GM18873 (cell line): ENCODE results near the gene KATNAL1.

ENCODE experiments used
- ATAC-seq: cut with Tn5 transposase; IDR thresholded peaks from one replicate; pipeline ENCODE4 v1.9.1; 2021; ENCODE audit warnings: mild to moderate bottlenecking, moderate library complexity, moderate number of reproducible peaks; ENCODE audit not compliant: unreplicated experiment, low FRiP score

The KATNAL1 gene

GRCh38 chr13:30307194-30307970, at the start of gene KATNAL1:
TSS of gene KATNAL1 (minus strand) at chr13:30307551. CDS start at chr13:30283777, 23,774 bp downstream.
- peak; percentile 40 for ATAC-seq

DNA sequence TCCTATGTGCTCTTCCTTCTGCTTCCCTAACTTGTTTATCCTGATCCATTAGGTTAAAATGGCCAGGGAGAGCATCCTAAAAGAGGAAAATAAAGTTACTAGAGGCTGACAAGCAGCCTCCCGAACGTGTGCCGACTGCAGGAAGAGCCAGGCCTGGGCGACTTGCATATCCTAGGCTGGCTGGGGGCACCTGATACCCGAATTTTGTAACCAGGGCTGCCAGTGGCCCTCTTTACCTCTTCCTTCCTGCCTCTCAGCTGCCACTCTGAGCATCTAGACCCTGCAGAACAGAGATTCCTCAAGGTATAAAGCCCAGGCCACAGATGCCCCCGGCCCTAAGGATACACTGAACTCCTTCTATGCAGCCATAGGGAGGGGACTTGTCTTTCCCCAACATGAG, 48.5 kb upstream of the KATNAL1 start:
- ATAC-seq, result no peak

GRCh38 chr13:30355384-30355699, 48.0 kb upstream of the KATNAL1 start:
- ATAC-seq, result no peak

- no peak for ATAC-seq
Measured at GRCh38 chr13:30354493-30355383, 47.4 kb upstream of the KATNAL1 start.

GRCh38 chr13:30353471-30354215, 46.3 kb upstream of the KATNAL1 start:
- ATAC-seq, result no peak

- ATAC-seq, result no peak
Measured at GRCh38 chr13:30353060-30353459, 45.7 kb upstream of the KATNAL1 start.

DNA sequence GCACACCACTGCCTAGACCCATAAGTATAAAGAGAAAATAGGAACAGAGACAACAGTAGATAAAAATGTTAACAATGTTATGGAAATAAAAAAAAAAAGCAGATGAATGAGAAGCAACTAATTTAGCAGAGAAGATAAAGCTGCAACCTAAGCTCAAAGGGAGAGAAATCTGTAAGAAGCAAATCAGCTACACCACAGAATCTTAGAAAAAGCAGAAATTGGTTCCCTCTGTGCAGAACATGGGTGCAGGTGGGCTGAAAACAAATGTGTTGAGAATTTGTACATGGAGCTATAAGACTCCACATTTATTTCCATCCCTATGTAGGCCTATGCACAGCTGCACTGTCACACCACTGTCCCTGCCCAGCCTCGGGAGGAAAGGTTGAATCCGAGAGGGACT, 44.8 kb upstream of the KATNAL1 start:
- ATAC-seq, result no peak

- no peak for ATAC-seq
Measured at GRCh38 chr13:30346789-30347167, 39.4 kb upstream of the KATNAL1 start.

DNA sequence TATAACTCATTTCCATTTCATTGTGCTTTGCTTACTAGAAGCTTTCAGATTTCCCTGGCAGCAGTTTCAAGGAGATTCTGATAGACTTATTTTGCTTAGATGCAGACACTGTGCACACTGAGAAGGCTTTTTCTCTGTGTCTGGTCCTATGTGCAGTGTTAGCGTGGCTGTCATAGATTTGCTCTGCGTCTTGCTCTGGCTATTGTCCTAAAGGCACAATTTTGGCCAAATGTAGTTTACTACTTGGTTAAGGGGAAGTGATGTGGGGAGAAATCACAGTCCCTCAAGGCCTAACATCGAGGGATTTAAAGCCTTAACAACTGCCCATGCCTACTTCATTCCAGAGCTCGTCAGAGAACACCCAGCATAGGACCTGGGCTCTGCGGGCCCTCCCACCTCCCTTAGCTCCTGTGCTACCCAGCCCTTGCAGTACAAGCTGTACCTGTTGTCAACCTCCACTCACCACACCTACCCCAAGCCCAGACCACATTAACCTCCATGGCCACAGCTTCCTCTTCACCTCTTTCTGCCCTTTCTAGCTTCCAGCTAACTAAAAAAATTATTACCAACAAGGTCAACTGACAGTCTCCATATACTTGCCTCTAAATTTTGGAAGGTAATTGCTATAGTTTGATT, 38.9 kb upstream of the KATNAL1 start:
- ATAC-seq, result no peak

- ATAC-seq, result no peak
Measured at GRCh38 chr13:30345426-30346100, 38.2 kb upstream of the KATNAL1 start.

DNA sequence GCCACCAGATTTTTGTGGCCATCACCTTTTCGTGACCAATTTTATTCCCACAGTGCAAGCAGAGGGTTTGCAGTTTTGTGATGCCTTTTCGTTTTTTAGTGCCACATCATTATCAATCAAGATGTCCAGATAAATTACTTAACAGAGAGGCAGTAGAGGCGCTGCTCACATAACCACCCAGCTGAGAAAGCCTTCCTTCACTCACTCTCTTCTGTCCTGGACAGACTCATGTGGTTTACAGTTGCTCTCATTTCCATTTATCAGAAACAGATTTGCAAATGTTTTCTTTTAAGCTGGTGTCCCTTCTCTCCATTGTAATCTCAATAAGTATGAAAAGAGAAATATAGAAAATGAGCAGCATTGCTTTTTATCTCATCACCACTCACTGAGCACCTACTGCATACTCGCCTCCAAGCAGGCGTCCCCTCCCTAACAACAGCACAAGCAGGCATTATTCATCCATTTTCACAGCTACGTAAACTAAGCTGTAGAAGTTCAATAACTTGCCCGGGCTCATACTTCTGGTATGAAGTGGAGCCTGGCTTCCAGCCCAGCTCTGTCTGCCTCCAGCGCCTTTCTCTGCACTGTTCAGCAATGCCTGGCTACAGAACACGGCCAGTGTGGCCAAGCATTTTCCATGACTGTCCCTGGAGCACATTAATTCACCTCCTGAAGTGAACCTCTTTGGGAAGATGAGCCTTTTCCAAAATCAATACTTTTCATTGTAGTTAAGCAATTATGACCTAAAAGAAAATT, 34.6 kb upstream of the KATNAL1 start:
- ATAC-seq, result no peak

- no peak for ATAC-seq
Measured at GRCh38 chr13:30340331-30341250, 33.2 kb upstream of the KATNAL1 start.

DNA sequence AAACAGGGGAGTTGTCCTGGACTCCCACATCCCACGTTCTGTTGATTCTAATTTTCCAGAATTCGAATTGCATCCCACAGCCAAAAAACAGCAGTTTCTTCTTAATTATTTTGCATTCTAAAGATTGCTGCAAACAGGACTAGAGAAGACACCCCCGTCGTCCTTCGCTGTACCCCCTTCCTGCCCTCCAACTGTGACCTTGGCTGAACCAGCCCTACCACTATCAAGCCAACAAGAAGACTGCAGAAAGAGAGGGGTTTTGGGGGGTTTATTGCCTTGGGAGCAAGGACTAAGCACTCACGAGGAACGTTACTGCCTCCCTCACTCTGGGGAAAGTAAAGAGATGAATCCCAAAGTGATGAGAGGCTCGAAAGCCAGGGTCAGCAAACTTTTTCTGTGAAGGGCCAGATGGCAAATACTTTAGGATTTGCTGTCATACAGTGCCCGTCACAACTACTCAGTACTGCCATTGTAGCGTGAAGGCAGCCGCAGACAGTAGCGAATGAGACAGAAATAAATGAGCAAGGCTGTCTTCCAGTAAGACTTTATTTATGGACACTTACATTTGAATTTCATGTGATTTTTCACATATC, 32.5 kb upstream of the KATNAL1 start:
- ATAC-seq, result no peak

GRCh38 chr13:30338952-30339351, 31.6 kb upstream of the KATNAL1 start:
- no peak for ATAC-seq

DNA sequence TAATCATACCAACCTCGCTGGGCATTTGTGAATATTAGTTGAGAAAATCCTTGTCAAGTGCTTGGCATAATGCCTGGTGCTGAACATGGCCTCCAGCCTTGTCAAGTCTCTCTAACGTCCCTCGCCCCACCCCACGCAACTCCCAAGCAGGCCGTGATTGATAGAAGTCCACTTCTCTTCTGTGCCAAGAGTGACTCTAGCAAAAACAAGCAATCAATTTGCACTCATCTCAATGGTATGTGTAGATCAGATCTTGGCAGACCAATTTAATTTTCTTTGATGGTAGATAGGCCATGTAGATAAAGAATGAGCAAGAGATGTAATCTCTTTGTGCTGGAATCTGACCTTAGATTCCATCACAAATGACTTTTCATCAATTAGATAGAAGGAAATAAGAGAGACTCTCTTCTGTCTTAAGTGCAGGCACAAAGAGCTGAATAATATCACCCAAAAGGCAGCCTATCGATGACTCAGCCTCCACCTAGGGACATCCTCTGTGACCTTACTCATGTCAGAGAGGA, 31.0 kb upstream of the KATNAL1 start:
- ATAC-seq, result no peak

DNA sequence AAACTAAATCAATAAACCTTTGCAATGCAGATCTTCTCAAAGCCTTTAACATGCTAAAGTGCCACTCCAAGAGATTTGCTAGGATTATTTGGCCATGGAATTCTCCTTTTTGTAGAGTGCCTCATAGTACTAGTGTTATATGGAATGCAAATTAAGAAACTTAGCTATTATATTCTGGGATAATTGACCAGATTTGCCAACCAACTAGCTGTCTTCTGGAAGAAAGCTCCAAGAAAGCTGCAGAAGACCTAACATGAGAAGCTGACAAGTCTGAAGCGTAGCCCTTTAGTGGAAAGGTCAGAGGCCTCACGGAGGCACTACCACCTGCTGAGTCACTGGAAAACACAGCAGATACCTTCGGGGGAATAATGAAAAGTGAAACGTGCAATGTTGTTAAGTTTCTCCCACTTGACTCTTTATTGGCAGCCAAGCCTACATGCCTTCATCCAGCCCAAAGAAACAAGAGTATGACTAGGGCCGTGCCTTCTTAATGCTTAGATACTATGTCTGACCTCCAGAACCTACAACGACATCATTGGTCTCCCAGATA, 29.8 kb upstream of the KATNAL1 start:
- ATAC-seq, result no peak

GRCh38 chr13:30334663-30335386, 27.5 kb upstream of the KATNAL1 start:
- no peak for ATAC-seq
